ENCODE measurements around the gene FOXP1.

- TF ChIP-seq CTCF (IDR thresholded peaks at IDR 0.05) = no peak
- no peak for TF ChIP-seq POLR2A (IDR thresholded peaks at IDR 0.05)
- TF ChIP-seq POLR2AphosphoS5 (IDR thresholded peaks at IDR 0.05) = no peak
Observed at GRCh38 chr3:71580636-71581456, 2.7 kb downstream of the FOXP1 start.

Measured in breast epithelium (tissue), 3 donors.